ENCODE results near the gene LMAN1L.
A peak's percentile ranks its signal among the peaks of the same experiment; 100 is the strongest.

The LMAN1L gene

GRCh38 chr15:74794248-74794969, 18.2 kb upstream of the LMAN1L start:
- no peak for TF ChIP-seq GATA1 (IDR thresholded peaks at IDR 0.05; ENCODE audit: low read depth, low read length)
- TF ChIP-seq POLR2A (IDR thresholded peaks at IDR 0.05; ENCODE audit: low read length), result no peak
- no peak for DNase-seq

- no peak for TF ChIP-seq GATA1 (IDR thresholded peaks at IDR 0.05; ENCODE audit: low read depth, low read length)
- TF ChIP-seq POLR2A (IDR thresholded peaks at IDR 0.05; ENCODE audit: low read length), result no peak
Observed at GRCh38 chr15:74794970-74795349, 17.7 kb upstream of the LMAN1L start.

GRCh38 chr15:74795966-74796625, 16.5 kb upstream of the LMAN1L start:
- DNase-seq, result no peak
- no peak for TF ChIP-seq GATA1 (IDR thresholded peaks at IDR 0.05; ENCODE audit: low read depth, low read length)
- TF ChIP-seq POLR2A (IDR thresholded peaks at IDR 0.05; ENCODE audit: low read length), result no peak

More at GRCh38 chr15:74794970-74795349, 17.7 kb upstream of the LMAN1L start:
- DNase-seq, result no peak

GRCh38 chr15:74798388-74799254, 14.0 kb upstream of the LMAN1L start:
- TF ChIP-seq GATA1 (IDR thresholded peaks at IDR 0.05; ENCODE audit: low read depth, low read length), result no peak
- no peak for TF ChIP-seq POLR2A (IDR thresholded peaks at IDR 0.05; ENCODE audit: low read length)
- no peak for DNase-seq

- TF ChIP-seq GATA1 (IDR thresholded peaks at IDR 0.05; ENCODE audit: low read depth, low read length) (no peak), POLR2A (IDR thresholded peaks at IDR 0.05; ENCODE audit: low read length) (no peak)
- no peak for DNase-seq
Observed at GRCh38 chr15:74799255-74799855, 13.3 kb upstream of the LMAN1L start.

GRCh38 chr15:74799856-74800558, 12.6 kb upstream of the LMAN1L start:
- TF ChIP-seq GATA1 (IDR thresholded peaks at IDR 0.05; ENCODE audit: low read depth, low read length) (no peak), POLR2A (IDR thresholded peaks at IDR 0.05; ENCODE audit: low read length) (no peak)
- DNase-seq, result peak; percentile 74 to 87

- TF ChIP-seq POLR2A (IDR thresholded peaks at IDR 0.05; ENCODE audit: low read length) (no peak), GATA1 (IDR thresholded peaks at IDR 0.05; ENCODE audit: low read depth, low read length) (no peak)
- DNase-seq, result no peak
Observed at GRCh38 chr15:74800559-74801094, 12.0 kb upstream of the LMAN1L start.

- TF ChIP-seq POLR2A (IDR thresholded peaks at IDR 0.05; ENCODE audit: low read length) (no peak), GATA1 (IDR thresholded peaks at IDR 0.05; ENCODE audit: low read depth, low read length) (no peak)
- DNase-seq, result no peak
Observed at GRCh38 chr15:74801311-74801997, 11.2 kb upstream of the LMAN1L start.

- no peak for TF ChIP-seq POLR2A (IDR thresholded peaks at IDR 0.05; ENCODE audit: low read length)
- DNase-seq, result no peak
Observed at GRCh38 chr15:74802290-74802689, 10.3 kb upstream of the LMAN1L start.

GRCh38 chr15:74802862-74803447, 9.7 kb upstream of the LMAN1L start:
- TF ChIP-seq GATA1 (IDR thresholded peaks at IDR 0.05; ENCODE audit: low read depth, low read length), result no peak
- no peak for TF ChIP-seq POLR2A (IDR thresholded peaks at IDR 0.05; ENCODE audit: low read length)
- no peak for DNase-seq

GRCh38 chr15:74804935-74805334, 7.7 kb upstream of the LMAN1L start:
- DNase-seq, result no peak
- TF ChIP-seq GATA1 (IDR thresholded peaks at IDR 0.05; ENCODE audit: low read depth, low read length) (no peak), POLR2A (IDR thresholded peaks at IDR 0.05; ENCODE audit: low read length) (no peak)

GRCh38 chr15:74807282-74807681, 5.4 kb upstream of the LMAN1L start:
- no peak for DNase-seq
- no peak for TF ChIP-seq GATA1 (IDR thresholded peaks at IDR 0.05; ENCODE audit: low read depth, low read length)
- no peak for TF ChIP-seq POLR2A (IDR thresholded peaks at IDR 0.05; ENCODE audit: low read length)
